DMS 273 (cell line): ENCODE results near the gene C17orf50.
"Not testable (repeated sequence)": the region's sequence is repeated elsewhere in the genome, so short reads cannot be mapped to it uniquely, and the experiment has no call there.

Experiments
- DNase-seq: peaks from one replicate; lab custom pipeline; 2025; ENCODE audit not compliant: unreplicated experiment; lab: John Stamatoyannopoulos, UW

C17orf50 gene

GRCh38 chr17:35751541-35751940 lies 9.1 kb upstream of the C17orf50 start:
- DNase-seq: not testable (repeated sequence)

GRCh38 chr17:35752471-35752870 lies 8.2 kb upstream of the C17orf50 start:
- DNase-seq: no peak

GRCh38 chr17:35752945-35753764 lies 7.5 kb upstream of the C17orf50 start, which contains the start of gene GAS2L2:
Gene GAS2L2 (minus strand): TSS chr17:35753239. CDS start chr17:35752850, 389 bp downstream.
- no peak for DNase-seq

- no peak for DNase-seq
Measured at GRCh38 chr17:35757243-35757642, 3.4 kb upstream of the C17orf50 start.

- DNase-seq: no peak
Measured at GRCh38 chr17:35761601-35762000, 914 bp downstream of the C17orf50 start.

GRCh38 chr17:35763767-35764122 lies 3.1 kb downstream of the C17orf50 start:
- no peak for DNase-seq

GRCh38 chr17:35764123-35764991 lies 3.7 kb downstream of the C17orf50 start:
- peak; percentile 97 for DNase-seq

- DNase-seq: no peak
Measured at GRCh38 chr17:35765086-35765710, 4.5 kb downstream of the C17orf50 start.

- DNase-seq: no peak
Measured at GRCh38 chr17:35765756-35766488, 5.2 kb downstream of the C17orf50 start.

GRCh38 chr17:35766489-35766877 lies 5.8 kb downstream of the C17orf50 start:
- no peak for DNase-seq

- peak; percentile 71 for DNase-seq
Measured at GRCh38 chr17:35766903-35767510, 6.3 kb downstream of the C17orf50 start.

- DNase-seq: no peak
Measured at GRCh38 chr17:35768797-35769196, 8.1 kb downstream of the C17orf50 start.

- DNase-seq: no peak
Measured at GRCh38 chr17:35769895-35770486, 9.3 kb downstream of the C17orf50 start.

- no peak for DNase-seq
Measured at GRCh38 chr17:35773129-35773528, 12.4 kb downstream of the C17orf50 start.

- DNase-seq: no peak
Measured at GRCh38 chr17:35773679-35774425, 13.2 kb downstream of the C17orf50 start.

- DNase-seq: peak; percentile 42
Measured at GRCh38 chr17:35774499-35774898, 13.8 kb downstream of the C17orf50 start.

- no peak for DNase-seq
Measured at GRCh38 chr17:35775039-35775438, 14.4 kb downstream of the C17orf50 start.

GRCh38 chr17:35775583-35775982 lies 14.9 kb downstream of the C17orf50 start:
- DNase-seq: no peak

- no peak for DNase-seq
Measured at GRCh38 chr17:35778641-35779196, 18.0 kb downstream of the C17orf50 start.
